MCF 10A (cell line): ENCODE measurements around the gene MRPL36. TPM values are rescaled to one million over a fixed set of nuclear protein-coding genes. Genes with fewer than 3 reads are reported as not detected.

Source experiments
- BruUV-seq: library from RNA; stranded (reverse); fragments of 400-500 nt; replicated peaks from 2 replicates; lab custom pipeline; 2021; lab: Mats Ljungman, UMichigan
- CTCF ChIA-PET: fragments of 300-600 bp; sonication (Branson Sonifier 250); formaldehyde crosslinking; extraction: SDS; loops from one replicate; lab custom pipeline; 2021; ENCODE audit warnings: antibody characterized with exemption, inconsistent platforms; lab: Yijun Ruan, JAX
- POLR2A ChIA-PET: fragments of 300-600, 350-650 bp; sonication (Branson Sonifier 250); formaldehyde crosslinking; extraction: SDS; loops from one replicate; lab custom pipeline; 2020; ENCODE audit warnings: antibody characterized with exemption, inconsistent platforms; lab: Yijun Ruan, JAX
- DNase-seq: peaks from one replicate; pipeline ENCODE4 v3.0.0-alpha.2; 2018; ENCODE audit not compliant: unreplicated experiment
- H3K27ac Mint-ChIP-seq: one replicate; pipeline ENCODE4 v1.8.0; 2022; ENCODE audit warnings: mild to moderate bottlenecking, low read depth, mixed read lengths; ENCODE audit not compliant: unreplicated experiment
- H3K27me3 Mint-ChIP-seq: one replicate; pipeline ENCODE4 v1.8.0; 2022; ENCODE audit warnings: mixed read lengths; ENCODE audit not compliant: insufficient read depth, unreplicated experiment
- H3K36me3 Mint-ChIP-seq: one replicate; pipeline ENCODE4 v1.8.0; 2022; ENCODE audit warnings: mild to moderate bottlenecking, moderate library complexity, mixed read lengths; ENCODE audit not compliant: insufficient read depth, unreplicated experiment
- H3K4me1 Mint-ChIP-seq: one replicate; pipeline ENCODE4 v1.8.0; 2022; ENCODE audit warnings: mixed read lengths; ENCODE audit not compliant: insufficient read depth, unreplicated experiment
- H3K4me3 Mint-ChIP-seq: one replicate; pipeline ENCODE4 v1.8.0; 2022; ENCODE audit warnings: mild to moderate bottlenecking, moderate library complexity, mixed read lengths; ENCODE audit not compliant: unreplicated experiment
- H3K9me3 Mint-ChIP-seq: one replicate; pipeline ENCODE4 v1.8.0; 2022; ENCODE audit warnings: mixed read lengths; ENCODE audit not compliant: unreplicated experiment
- CTCF ChIP-seq: fragments of 200-600 bp; IDR thresholded peaks from one replicate; pipeline ENCODE4 v1.8.0; 2022; ENCODE audit warnings: antibody characterized with exemption, mild to moderate bottlenecking; ENCODE audit not compliant: unreplicated experiment
- intact Hi-C: fragments of 100-400 bp; cut with micrococcal nuclease; formaldehyde crosslinking; loops from 2 replicates; pipeline ENCODE4 v1.14.1; 2022
- total RNA-seq: library from RNA; stranded (reverse); gene quantifications from 2 replicates; pipeline ENCODE4 v1.2.3, GENCODE V29; 2022

The MRPL36 gene
- total RNA-seq, 1 experiment from 2014 or later, result 101 TPM

DNA sequence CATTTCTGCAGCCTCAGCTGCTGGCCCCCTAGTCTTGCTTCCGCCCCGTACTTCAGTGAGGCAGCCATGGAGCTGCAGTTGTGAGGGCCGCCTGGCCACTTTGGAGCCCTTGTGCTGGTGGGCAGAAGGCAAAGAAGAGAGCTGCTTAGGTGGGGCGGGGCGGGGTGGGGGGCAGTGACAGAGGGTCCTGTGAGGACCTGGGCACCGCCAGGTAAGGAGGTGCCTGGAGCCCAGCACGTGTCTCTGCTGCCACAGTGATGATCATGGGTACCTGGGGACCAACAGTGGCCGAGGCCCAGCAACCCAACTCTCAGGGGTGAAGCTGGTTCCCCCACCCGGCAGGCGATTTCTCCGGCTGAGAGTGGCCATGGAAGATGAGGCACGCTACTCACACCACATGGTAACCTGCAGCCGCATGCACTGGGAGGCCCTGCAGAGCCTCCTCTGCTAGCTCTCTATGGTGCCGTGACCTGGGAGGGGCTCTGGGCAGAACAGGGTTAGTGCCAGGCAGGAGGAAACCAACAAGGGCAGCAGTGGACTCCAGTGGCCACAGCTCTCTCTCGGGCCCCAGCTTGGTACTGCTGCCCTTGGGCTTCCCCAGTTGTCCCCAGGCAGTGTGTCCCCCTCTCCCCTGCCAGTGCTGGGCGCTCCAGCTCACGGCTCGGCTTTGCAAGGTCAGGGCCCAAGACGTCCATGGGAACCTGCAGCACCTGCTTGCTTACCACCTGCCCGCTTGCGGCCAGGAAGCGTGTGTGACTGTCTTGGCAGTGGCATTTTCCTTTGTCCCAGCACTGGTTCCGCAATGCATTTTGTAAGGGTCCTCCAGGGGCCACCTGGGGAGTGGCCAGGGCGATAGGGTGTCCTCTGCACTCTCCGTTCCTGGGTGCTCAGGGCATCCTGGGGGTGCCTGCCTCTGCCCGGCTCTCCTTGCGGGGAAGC lies 25.5 kb upstream of the MRPL36 start:
- POLR2A ChIA-PET, result interaction anchor here (0.9 kb wide), 1 partner anchor 40 kb away, joined by 3 read pairs; no protein-coding TSS in a partner anchor
- no peak overlapping the region for H3K4me3 Mint-ChIP-seq
- H3K36me3 Mint-ChIP-seq, result peaks cover 35% of the 10 kb centered on the region
- DNase-seq, result no peak
- no peaks in the 10 kb centered on the region for H3K27me3 Mint-ChIP-seq
- intact Hi-C loops, result no loop called here
- H3K9me3 Mint-ChIP-seq, result no peaks in the 10 kb centered on the region
- H3K4me1 Mint-ChIP-seq, result no peaks in the 10 kb centered on the region
- CTCF ChIA-PET, result no interaction called here
- no peak overlapping the region for H3K27ac Mint-ChIP-seq
- no TSS peak for BruUV-seq
- TF ChIP-seq CTCF, result no peak

GRCh38 chr5:1824109-1824821 lies 24.6 kb upstream of the MRPL36 start:
- Mint-ChIP-seq H3K4me3 (no peak overlapping the region), H3K9me3 (no peaks in the 10 kb centered on the region), H3K27me3 (no peaks in the 10 kb centered on the region), H3K4me1 (no peaks in the 10 kb centered on the region), H3K27ac (no peak overlapping the region), H3K36me3 (peaks cover 42% of the 10 kb centered on the region)
- intact Hi-C loops, result no loop called here
- ChIA-PET POLR2A (no interaction called here), CTCF (no interaction called here)
- DNase-seq, result no peak
- BruUV-seq, result no TSS peak
- TF ChIP-seq CTCF, result no peak

- Mint-ChIP-seq H3K36me3 (peaks cover 49% of the 10 kb centered on the region), H3K27ac (no peak overlapping the region), H3K4me1 (no peaks in the 10 kb centered on the region), H3K4me3 (no peak overlapping the region), H3K27me3 (no peaks in the 10 kb centered on the region), H3K9me3 (no peaks in the 10 kb centered on the region)
- ChIA-PET CTCF (no interaction called here), POLR2A (no interaction called here)
- intact Hi-C loops, result no loop called here
- BruUV-seq, result no TSS peak
- DNase-seq, result no peak
- TF ChIP-seq CTCF, result no peak
These were observed 23.9 kb upstream of the MRPL36 start for GRCh38 chr5:1823381-1824034.

- POLR2A ChIA-PET, result no interaction called here
- H3K9me3 Mint-ChIP-seq, result no peaks in the 10 kb centered on the region
- no peak for DNase-seq
- no peak overlapping the region for H3K27ac Mint-ChIP-seq
- intact Hi-C loops, result no loop called here
- H3K4me3 Mint-ChIP-seq, result no peak overlapping the region
- no peaks in the 10 kb centered on the region for H3K4me1 Mint-ChIP-seq
- BruUV-seq, result no TSS peak
- CTCF ChIA-PET, result no interaction called here
- H3K27me3 Mint-ChIP-seq, result no peaks in the 10 kb centered on the region
- no peak for TF ChIP-seq CTCF
- H3K36me3 Mint-ChIP-seq, result peaks cover 66% of the 10 kb centered on the region
These were observed 22.2 kb upstream of the MRPL36 start for GRCh38 chr5:1821862-1822261.
